Naive thymus-derived CD8-positive, alpha-beta T cell (primary cell): Measurements from ENCODE around the gene ARL6IP5. TPM values are rescaled to one million over a fixed set of nuclear protein-coding genes. Genes with fewer than 3 reads are reported as not detected.
A peak's percentile ranks its signal among the peaks of the same experiment; 100 is the strongest.

Experiments used
- ATAC-seq, 2 donors: fragments of 150-1000 bp; cut with Tn5 transposase in 1 of 2; sonication (Bioruptor Pico), chemical (Tn5 transposase) in 1 of 2; 1 replicate in 1 of 2; 2 replicates in 1 of 2; pipeline ENCODE4 v1.10.0; 2021; ENCODE audit warnings: mild to moderate bottlenecking in 2 of 2, moderate library complexity in 2 of 2
- POLR2A ChIA-PET: fragments of 350-600 bp; sonication (Branson Sonifier 250); formaldehyde crosslinking; loops from one replicate; lab custom pipeline; 2021; ENCODE audit warnings: antibody characterized with exemption; lab: Charles Lee
- DNase-seq, 10 donors: peaks; one replicate each; pipeline versions ENCODE4 v3.0.0 to v3.0.0-alpha.2; 2020 to 2022
- H3K27ac Mint-ChIP-seq, 10 donors: one replicate each; pipeline ENCODE4 v1.8.0; 2020 to 2022; ENCODE audit warnings: mild to moderate bottlenecking in 10 of 10, mixed read lengths in 10 of 10, moderate library complexity in 4 of 10, inconsistent platforms in 1 of 10
- H3K27me3 Mint-ChIP-seq, 5 donors: one replicate each; pipeline ENCODE4 v1.8.0; 2021 to 2022; ENCODE audit warnings: mixed read lengths in 5 of 5
- H3K36me3 Mint-ChIP-seq, 3 donors: one replicate each; pipeline ENCODE4 v1.8.0; 2020 to 2022; ENCODE audit warnings: mixed read lengths in 3 of 3, mild to moderate bottlenecking in 2 of 3, inconsistent platforms in 1 of 3
- H3K4me1 Mint-ChIP-seq, 4 donors: one replicate each; pipeline ENCODE4 v1.8.0; 2021 to 2022; ENCODE audit warnings: mixed read lengths in 4 of 4
- H3K4me3 Mint-ChIP-seq, 10 donors: one replicate each; pipeline ENCODE4 v1.8.0; 2020 to 2022; ENCODE audit warnings: mild to moderate bottlenecking in 10 of 10, mixed read lengths in 10 of 10, moderate library complexity in 6 of 10, inconsistent platforms in 1 of 10
- H3K9me3 Mint-ChIP-seq, 9 donors: one replicate each; pipeline ENCODE4 v1.8.0; 2020 to 2022; ENCODE audit warnings: mixed read lengths in 9 of 9, mild to moderate bottlenecking in 3 of 9, inconsistent platforms in 1 of 9, moderate library complexity in 1 of 9
- polyA plus RNA-seq, 3 donors: library from polyadenylated mRNA; unstranded; fragments of 300-500 nt; fragmentation: Illumina TruSeq; gene quantifications; one replicate each; pipeline ENCODE4 v1.2.3, GENCODE V29; 2021
- total RNA-seq, 8 experiments: library from RNA in 2 of 8; stranded (reverse) in 2 of 8; gene quantifications; one replicate each; pipeline ENCODE4 v1.2.3 and lab custom pipeline; 2021 to 2026

The ARL6IP5 gene
- total and polyA plus RNA-seq, 5 experiments from 2014 or later = 109 to 450 (median 315) TPM

DNA sequence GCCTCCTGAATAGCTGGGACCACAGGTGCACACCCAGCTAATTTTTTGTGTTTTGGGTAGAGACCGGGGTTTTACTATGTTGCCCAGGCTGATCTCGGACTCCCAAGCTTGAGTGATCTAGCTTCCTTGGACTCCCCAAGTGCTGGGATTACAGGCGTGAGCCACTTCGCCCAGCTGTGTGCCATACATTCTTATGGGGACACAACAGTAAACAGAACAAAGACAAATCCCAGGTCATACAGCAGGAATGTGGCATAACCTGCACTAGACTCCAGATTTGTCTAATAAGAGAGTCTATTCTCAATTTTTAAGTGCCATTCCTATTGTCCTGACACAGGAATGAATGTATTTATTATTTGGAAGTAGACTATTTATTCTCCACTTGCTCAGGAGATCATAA is 17.6 kb downstream of the ARL6IP5 start:
- POLR2A ChIA-PET = interaction anchor here (1.4 kb wide), 1 partner anchor 18 kb away, joined by 6 read pairs; the partner anchor contains the start of gene ARL6IP5
- H3K27ac Mint-ChIP-seq = peak overlapping the region in 9 of 10 donors; percentile 29 to 85 (median 69)
- peaks cover 0 to 65% (median 34%) of the 10 kb centered on the region in 3 donors for H3K36me3 Mint-ChIP-seq
- peaks cover 23 to 59% (median 42%) of the 10 kb centered on the region in 4 donors for H3K4me1 Mint-ChIP-seq
- DNase-seq (no peak), ATAC-seq (no peak)
- H3K9me3 Mint-ChIP-seq = no peaks in the 10 kb centered on the region
- no peaks in the 10 kb centered on the region for H3K27me3 Mint-ChIP-seq
- H3K4me3 Mint-ChIP-seq = no peak overlapping the region

DNA sequence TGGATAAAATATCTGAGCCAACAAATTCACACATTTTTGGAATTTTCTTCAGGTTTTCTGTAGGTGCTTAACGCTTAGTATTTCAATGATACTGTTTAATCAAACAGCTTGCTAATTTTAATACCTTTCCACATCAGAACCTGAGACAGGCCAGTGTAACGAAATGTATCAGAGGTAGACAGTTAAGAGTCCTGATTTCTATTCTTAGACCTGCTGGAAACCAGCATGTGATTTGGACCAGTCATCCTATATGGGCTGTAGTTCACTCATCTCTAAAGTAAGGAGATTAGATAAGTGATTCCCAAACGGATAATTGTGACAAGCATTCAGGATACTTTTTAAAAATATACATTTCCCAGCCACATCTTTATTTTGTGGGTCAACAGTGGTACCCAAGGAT is 18.4 kb downstream of the ARL6IP5 start:
- H3K36me3 Mint-ChIP-seq = peaks cover 0 to 61% (median 31%) of the 10 kb centered on the region in 3 donors
- no peaks in the 10 kb centered on the region for H3K9me3 Mint-ChIP-seq
- DNase-seq (no peak), ATAC-seq (no peak)
- H3K4me3 Mint-ChIP-seq = no peak overlapping the region
- POLR2A ChIA-PET = no interaction called here
- H3K27ac Mint-ChIP-seq = peak overlapping the region in 5 of 10 donors; percentile 9 to 82 (median 30)
- no peaks in the 10 kb centered on the region for H3K27me3 Mint-ChIP-seq
- H3K4me1 Mint-ChIP-seq = peaks cover 19 to 54% (median 39%) of the 10 kb centered on the region in 4 donors

DNA sequence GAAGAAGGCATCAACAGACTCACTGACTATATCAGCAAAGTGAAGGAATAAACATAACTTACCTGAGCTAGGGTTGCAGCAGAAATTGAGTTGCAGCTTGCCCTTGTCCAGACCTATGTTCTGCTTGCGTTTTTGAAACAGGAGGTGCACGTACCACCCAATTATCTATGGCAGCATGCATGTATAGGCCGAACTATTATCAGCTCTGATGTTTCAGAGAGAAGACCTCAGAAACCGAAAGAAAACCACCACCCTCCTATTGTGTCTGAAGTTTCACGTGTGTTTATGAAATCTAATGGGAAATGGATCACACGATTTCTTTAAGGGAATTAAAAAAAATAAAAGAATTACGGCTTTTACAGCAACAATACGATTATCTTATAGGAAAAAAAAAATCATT is 19.8 kb downstream of the ARL6IP5 start:
- Mint-ChIP-seq H3K36me3 (peaks cover 0 to 56% (median 29%) of the 10 kb centered on the region in 3 donors), H3K27me3 (no peaks in the 10 kb centered on the region), H3K27ac (peak overlapping the region in 7 of 10 donors; percentile 7 to 76 (median 67)), H3K4me1 (peaks cover 15 to 50% (median 30%) of the 10 kb centered on the region in 4 donors), H3K4me3 (no peak overlapping the region), H3K9me3 (no peaks in the 10 kb centered on the region)
- no peak for DNase-seq
- POLR2A ChIA-PET = interaction anchor here (1.0 to 1.5 kb wide), 3 partner anchors 9 to 52 kb away, joined by 3 to 5 read pairs (median 3); partner anchors contain the start of gene TMF1
- ATAC-seq = no peak

DNA sequence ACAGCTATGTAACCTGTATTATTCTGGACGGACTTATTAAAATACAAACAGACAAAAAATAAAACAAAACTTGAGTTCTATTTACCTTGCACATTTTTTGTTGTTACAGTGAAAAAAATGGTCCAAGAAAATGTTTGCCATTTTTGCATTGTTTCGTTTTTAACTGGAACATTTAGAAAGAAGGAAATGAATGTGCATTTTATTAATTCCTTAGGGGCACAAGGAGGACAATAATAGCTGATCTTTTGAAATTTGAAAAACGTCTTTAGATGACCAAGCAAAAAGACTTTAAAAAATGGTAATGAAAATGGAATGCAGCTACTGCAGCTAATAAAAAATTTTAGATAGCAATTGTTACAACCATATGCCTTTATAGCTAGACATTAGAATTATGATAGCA is 20.6 kb downstream of the ARL6IP5 start:
- POLR2A ChIA-PET = interaction anchor here (0.6 to 1.5 kb wide), 3 partner anchors 10 to 17 kb away, joined by 3 to 5 read pairs (median 3); no protein-coding TSS in a partner anchor
- Mint-ChIP-seq H3K36me3 (peaks cover 0 to 51% (median 25%) of the 10 kb centered on the region in 3 donors), H3K27me3 (no peaks in the 10 kb centered on the region), H3K4me1 (peaks cover 10 to 43% (median 24%) of the 10 kb centered on the region in 4 donors), H3K4me3 (no peak overlapping the region), H3K9me3 (no peaks in the 10 kb centered on the region), H3K27ac (peak overlapping the region in 5 of 10 donors; percentile 0 to 69 (median 29))
- ATAC-seq (no peak), DNase-seq (no peak)

DNA sequence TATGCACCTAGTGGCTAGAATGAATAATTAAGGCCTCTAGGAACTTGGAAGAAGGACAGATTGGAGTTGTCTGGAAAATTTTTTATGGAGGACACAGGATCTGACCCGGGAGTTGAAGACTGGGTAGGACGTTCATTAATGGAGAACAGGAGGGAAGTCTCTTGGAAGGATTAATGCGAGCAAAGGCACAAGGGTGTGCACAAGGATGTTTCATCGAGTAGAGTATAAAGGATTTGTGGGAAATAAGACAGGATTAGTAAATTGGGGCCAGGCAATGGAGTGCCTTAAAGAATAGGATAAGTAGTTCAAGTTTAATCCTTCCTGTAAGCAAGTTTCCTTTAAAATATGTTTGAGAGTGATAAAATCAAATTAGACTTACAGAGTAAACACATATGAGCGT is 23.1 kb downstream of the ARL6IP5 start:
- H3K4me1 Mint-ChIP-seq = peaks cover 10 to 30% (median 16%) of the 10 kb centered on the region in 4 donors
- peaks cover 0 to 36% (median 12%) of the 10 kb centered on the region in 3 donors for H3K36me3 Mint-ChIP-seq
- ATAC-seq (no peak), DNase-seq (no peak)
- POLR2A ChIA-PET = no interaction called here
- H3K4me3 Mint-ChIP-seq = no peak overlapping the region
- peak overlapping the region in 9 of 10 donors; percentile 2 to 88 (median 35) for H3K27ac Mint-ChIP-seq
- no peaks in the 10 kb centered on the region for H3K27me3 Mint-ChIP-seq
- no peaks in the 10 kb centered on the region for H3K9me3 Mint-ChIP-seq

DNA sequence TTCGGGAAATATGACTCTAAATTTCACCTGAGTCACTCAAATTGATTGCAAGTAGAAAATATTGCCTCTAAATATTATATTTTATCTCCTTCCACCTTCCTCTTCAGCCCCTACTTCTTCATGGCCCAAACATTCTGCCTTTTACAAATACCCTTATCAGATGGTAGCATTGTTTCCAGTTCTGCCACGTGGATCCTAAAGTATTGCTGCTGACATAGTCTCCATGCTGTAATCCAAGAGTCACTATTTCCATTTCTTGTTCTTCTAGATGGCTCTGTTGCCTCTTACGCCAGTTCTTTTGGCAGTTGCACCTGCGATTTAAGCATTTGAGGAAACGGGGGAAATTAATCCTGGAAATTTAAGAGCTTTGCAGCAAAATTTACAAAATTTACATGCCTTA is 24.1 kb downstream of the ARL6IP5 start:
- H3K9me3 Mint-ChIP-seq = no peaks in the 10 kb centered on the region
- no peak for DNase-seq
- H3K36me3 Mint-ChIP-seq = peaks cover 0 to 27% (median 7%) of the 10 kb centered on the region in 3 donors
- ATAC-seq = no peak
- POLR2A ChIA-PET = interaction anchor here (1.2 kb wide), 1 partner anchor 9 kb away, joined by 8 read pairs; no protein-coding TSS in a partner anchor
- peaks cover 7 to 27% (median 13%) of the 10 kb centered on the region in 4 donors for H3K4me1 Mint-ChIP-seq
- peak overlapping the region in 7 of 10 donors; percentile 5 to 69 (median 21) for H3K27ac Mint-ChIP-seq
- H3K27me3 Mint-ChIP-seq = no peaks in the 10 kb centered on the region
- H3K4me3 Mint-ChIP-seq = no peak overlapping the region

DNA sequence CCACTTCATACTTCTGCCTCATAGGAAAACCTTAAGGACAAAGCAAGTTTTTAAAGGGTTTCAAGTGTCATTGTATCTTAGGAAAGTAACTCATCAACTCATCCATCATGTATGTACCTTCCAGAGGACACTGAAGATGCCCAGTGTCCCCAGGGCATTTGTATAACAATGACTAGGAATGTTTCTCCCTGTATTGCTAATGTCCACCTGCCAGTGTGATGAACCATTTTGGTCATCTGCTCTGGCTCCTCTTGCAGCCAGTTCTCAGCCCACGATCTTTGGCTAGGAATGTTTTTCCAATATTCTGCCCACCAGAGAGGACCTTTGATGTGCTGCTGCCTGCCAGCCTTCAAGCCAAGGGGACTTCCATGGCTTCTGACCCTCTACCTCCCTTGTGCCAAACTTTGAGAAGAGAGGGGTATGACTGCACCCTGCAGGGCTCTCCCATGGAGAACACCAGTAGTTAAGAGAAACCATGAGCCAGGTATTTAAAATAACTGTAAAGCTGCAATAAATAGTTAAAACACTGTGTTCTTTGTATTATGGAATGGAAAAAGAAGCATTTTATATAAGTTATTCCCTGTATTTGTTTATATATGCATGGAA is 26.3 kb downstream of the ARL6IP5 start:
- Mint-ChIP-seq H3K36me3 (peaks cover 0 to 4% (median 0%) of the 10 kb centered on the region in 3 donors), H3K4me1 (peaks cover 0 to 17% (median 5%) of the 10 kb centered on the region in 4 donors), H3K27me3 (no peaks in the 10 kb centered on the region), H3K9me3 (no peaks in the 10 kb centered on the region), H3K4me3 (no peak overlapping the region), H3K27ac (peak overlapping the region in 4 of 10 donors; percentile 18 to 77 (median 42))
- POLR2A ChIA-PET = no interaction called here
- ATAC-seq (no peak), DNase-seq (no peak)

DNA sequence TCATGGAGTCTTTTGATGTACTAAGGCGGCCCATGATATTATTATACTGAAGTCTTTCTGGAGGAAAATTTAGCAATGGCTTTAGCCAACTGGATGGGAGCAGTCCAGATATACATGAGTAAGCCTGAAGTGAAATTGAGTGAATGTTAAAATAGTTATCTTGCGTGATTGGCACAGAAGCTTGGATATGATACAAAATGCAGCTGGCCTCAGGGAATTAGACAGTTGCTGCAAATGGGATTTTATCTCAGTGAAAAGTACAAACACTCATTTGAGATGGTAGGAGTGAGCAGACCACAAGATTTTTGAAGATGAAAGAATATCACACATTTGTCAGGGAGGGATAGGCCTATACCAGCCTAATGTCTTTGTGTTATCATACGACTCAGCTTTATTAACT is 28.8 kb downstream of the ARL6IP5 start:
- H3K4me1 Mint-ChIP-seq = peaks cover 0 to 15% (median 4%) of the 10 kb centered on the region in 4 donors
- H3K36me3 Mint-ChIP-seq = no peaks in the 10 kb centered on the region
- POLR2A ChIA-PET = interaction anchor here (0.6 kb wide), 1 partner anchor 50 kb away, joined by 3 read pairs; no protein-coding TSS in a partner anchor
- H3K27ac Mint-ChIP-seq = peak overlapping the region in 1 of 10 donors; percentile 49
- H3K27me3 Mint-ChIP-seq = no peaks in the 10 kb centered on the region
- no peaks in the 10 kb centered on the region for H3K9me3 Mint-ChIP-seq
- no peak overlapping the region for H3K4me3 Mint-ChIP-seq
- ATAC-seq (no peak), DNase-seq (no peak)

DNA sequence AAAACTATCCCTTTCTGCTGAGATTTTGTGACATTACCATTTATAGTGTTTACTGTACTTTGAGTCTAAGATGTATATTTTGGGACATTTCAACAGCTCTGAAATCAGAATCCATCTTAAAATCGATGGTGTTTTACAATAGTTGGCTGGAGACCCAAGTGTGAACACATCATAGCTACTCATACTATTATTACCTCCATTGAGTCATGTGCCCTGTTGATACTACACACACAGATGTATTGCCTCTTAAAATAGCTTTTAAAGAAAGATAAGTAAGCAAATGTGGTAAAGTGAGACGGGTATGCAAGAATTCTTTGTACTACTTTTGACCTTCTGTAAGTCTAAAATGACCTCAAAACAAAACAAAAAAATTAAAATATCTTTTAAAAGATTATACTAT is 31.0 kb downstream of the ARL6IP5 start:
- H3K36me3 Mint-ChIP-seq = no peaks in the 10 kb centered on the region
- peaks cover 0 to 2% (median 0%) of the 10 kb centered on the region in 5 donors for H3K27me3 Mint-ChIP-seq
- DNase-seq = no peak
- POLR2A ChIA-PET = no interaction called here
- H3K4me1 Mint-ChIP-seq = peaks cover under 1 to 11% (median 4%) of the 10 kb centered on the region in 4 donors
- no peak overlapping the region for H3K4me3 Mint-ChIP-seq
- H3K27ac Mint-ChIP-seq = no peak overlapping the region
- H3K9me3 Mint-ChIP-seq = no peaks in the 10 kb centered on the region
- no peak for ATAC-seq

DNA sequence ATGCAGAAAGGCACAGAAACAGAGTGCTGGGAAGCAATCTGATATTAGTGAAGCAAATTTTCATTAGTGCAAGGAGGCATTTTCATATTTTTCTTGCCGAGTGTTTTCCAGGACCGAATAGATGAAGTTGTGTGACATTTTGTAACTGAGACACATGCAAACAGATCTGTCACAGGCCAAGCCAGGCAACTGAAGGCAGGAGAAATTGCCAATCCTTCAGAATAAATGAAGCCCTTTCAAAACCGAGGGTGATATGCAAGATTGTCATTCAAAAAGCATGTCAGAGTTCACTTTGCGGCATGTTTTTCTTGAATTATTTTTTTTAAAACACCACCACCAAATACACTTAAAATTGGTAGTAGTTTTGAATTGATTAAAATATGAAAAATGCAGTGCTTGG is 31.4 kb downstream of the ARL6IP5 start:
- peaks cover 4 to 13% (median 6%) of the 10 kb centered on the region in 4 donors for H3K4me1 Mint-ChIP-seq
- no peaks in the 10 kb centered on the region for H3K9me3 Mint-ChIP-seq
- DNase-seq (no peak), ATAC-seq (no peak)
- no peaks in the 10 kb centered on the region for H3K36me3 Mint-ChIP-seq
- H3K4me3 Mint-ChIP-seq = no peak overlapping the region
- no peak overlapping the region for H3K27ac Mint-ChIP-seq
- POLR2A ChIA-PET = no interaction called here
- peaks cover 0 to 2% (median 0%) of the 10 kb centered on the region in 5 donors for H3K27me3 Mint-ChIP-seq

DNA sequence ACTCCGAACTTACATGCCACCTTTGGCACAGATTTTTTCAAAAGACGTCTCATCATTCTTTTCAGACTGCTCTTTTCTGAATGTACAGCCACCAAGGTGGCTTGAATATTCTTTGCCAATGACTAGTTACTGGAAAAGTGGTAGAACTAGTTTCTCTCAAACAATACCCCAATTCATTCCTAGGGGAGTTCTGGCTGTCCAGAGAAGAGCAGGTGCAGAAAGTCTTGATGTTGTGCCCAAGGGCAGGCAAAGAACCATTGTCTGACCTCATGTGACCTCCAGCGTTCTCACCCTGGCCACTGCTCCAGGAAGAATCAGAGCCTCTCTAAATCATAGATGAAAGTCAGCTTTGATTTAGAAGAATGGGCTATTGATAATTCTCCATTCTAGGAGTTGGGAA is 32.2 kb downstream of the ARL6IP5 start:
- POLR2A ChIA-PET = no interaction called here
- Mint-ChIP-seq H3K4me3 (no peak overlapping the region), H3K27me3 (peaks cover 0 to 2% (median 0%) of the 10 kb centered on the region in 5 donors), H3K4me1 (peaks cover 5 to 12% (median 6%) of the 10 kb centered on the region in 4 donors), H3K36me3 (no peaks in the 10 kb centered on the region), H3K27ac (no peak overlapping the region), H3K9me3 (no peaks in the 10 kb centered on the region)
- DNase-seq (no peak), ATAC-seq (no peak)

DNA sequence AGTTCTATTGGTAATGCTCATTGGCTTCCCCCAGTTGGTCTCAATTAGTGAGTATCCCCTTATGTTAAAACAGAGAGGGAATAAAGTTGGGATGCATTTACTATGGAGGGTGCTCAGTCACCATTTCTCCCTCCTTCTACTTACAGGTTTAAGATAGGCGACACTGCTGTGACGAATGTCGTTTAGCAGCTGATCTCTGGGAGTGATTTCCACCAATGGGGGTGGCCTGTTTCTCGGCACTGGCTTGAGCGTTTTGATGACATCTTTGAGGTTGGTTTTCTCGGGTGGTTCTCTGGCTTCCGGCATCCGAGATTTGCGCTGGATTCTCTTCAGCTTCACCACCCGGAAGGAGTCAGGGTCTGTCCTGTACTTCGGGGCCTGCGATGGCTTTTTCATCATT is 33.8 kb downstream of the ARL6IP5 start:
- Mint-ChIP-seq H3K4me3 (no peak overlapping the region), H3K27me3 (peaks cover 0 to 2% (median 0%) of the 10 kb centered on the region in 5 donors), H3K9me3 (no peaks in the 10 kb centered on the region), H3K4me1 (peaks cover 3 to 6% (median 5%) of the 10 kb centered on the region in 4 donors), H3K36me3 (no peaks in the 10 kb centered on the region), H3K27ac (no peak overlapping the region)
- ATAC-seq (no peak), DNase-seq (no peak)
- POLR2A ChIA-PET = interaction anchor here (0.9 kb wide), 1 partner anchor 17 kb away, joined by 4 read pairs; no protein-coding TSS in a partner anchor

DNA sequence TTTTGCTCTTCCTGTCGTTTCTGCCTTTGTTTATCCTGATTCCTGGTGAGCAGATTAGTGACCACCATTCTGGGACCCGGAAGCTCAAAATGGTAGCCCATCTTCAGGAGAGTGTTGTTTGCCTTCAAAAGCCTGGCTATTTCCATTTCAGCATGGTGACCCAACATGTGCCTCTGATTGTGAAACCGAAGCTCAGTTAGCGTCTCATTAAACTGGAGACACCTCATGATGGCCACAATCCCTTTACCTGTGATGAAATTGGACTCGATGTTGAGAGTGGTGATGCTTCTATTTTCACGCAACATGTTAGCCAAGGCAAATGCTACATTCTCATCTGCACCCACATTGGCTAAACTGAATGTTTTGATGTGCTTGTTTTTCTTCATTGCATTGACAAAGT is 34.4 kb downstream of the ARL6IP5 start:
- H3K27me3 Mint-ChIP-seq = peaks cover 0 to 2% (median 0%) of the 10 kb centered on the region in 5 donors
- POLR2A ChIA-PET = interaction anchor here (0.9 to 1.2 kb wide), 2 partner anchors 18 to 34 kb away, joined by 4 read pairs; partner anchors contain the start of gene ARL6IP5
- H3K27ac Mint-ChIP-seq = peak overlapping the region in 1 of 10 donors; percentile 1
- no peak for ATAC-seq
- H3K9me3 Mint-ChIP-seq = no peaks in the 10 kb centered on the region
- no peaks in the 10 kb centered on the region for H3K36me3 Mint-ChIP-seq
- H3K4me1 Mint-ChIP-seq = peaks cover 2 to 6% (median 5%) of the 10 kb centered on the region in 4 donors
- H3K4me3 Mint-ChIP-seq = no peak overlapping the region
- DNase-seq = no peak
